GM12878 (cell line): ENCODE data around the gene NTM.

Experiments used
- CEBPB ChIP-seq, 2 experiments: fragments of 150-350 bp in 1 of 2; IDR thresholded peaks; 2 replicates each; pipeline ENCODE4 v1.6.1; 2012 to 2014; ENCODE audit warnings: low read depth in 2 of 2, low read length in 2 of 2, borderline replicate concordance in 1 of 2, inconsistent platforms in 1 of 2
- ELK1 ChIP-seq: IDR thresholded peaks from 2 replicates; pipeline ENCODE4 v1.6.1; 2012; ENCODE audit warnings: low read depth, low read length, improper control_type of control experiment
- SMARCA5 ChIP-seq: fragments of 450-650 bp; IDR thresholded peaks from 2 replicates; pipeline ENCODE4 v1.6.1; 2017; ENCODE audit warnings: mild to moderate bottlenecking

GRCh38 chr11:132062541-132062940, 692.1 kb downstream of the NTM start:
- no peak for TF ChIP-seq ELK1
- TF ChIP-seq CEBPB (IDR thresholded peaks at IDR 0.05; ENCODE audit: borderline replicate concordance in 1 of 2, low read depth in 2 of 2, low read length in 2 of 2) = no peak
- no peak for TF ChIP-seq SMARCA5
